DMS53 treated with DMSO at 0.1 percent for 48 hours (cell line): ENCODE results near the gene FANK1.

Source experiments
- DNase-seq: peaks from one replicate; lab custom pipeline; 2025; ENCODE audit not compliant: unreplicated experiment; lab: John Stamatoyannopoulos, UW

Gene FANK1

GRCh38 chr10:125984865-125985495 is 88.6 kb downstream of the FANK1 start:
- no peak for DNase-seq

GRCh38 chr10:125985557-125986240 is 89.3 kb downstream of the FANK1 start:
- no peak for DNase-seq

GRCh38 chr10:125989791-125990190 is 93.4 kb downstream of the FANK1 start:
- no peak for DNase-seq

GRCh38 chr10:125990974-125991373 is 94.6 kb downstream of the FANK1 start:
- no peak for DNase-seq

DNA sequence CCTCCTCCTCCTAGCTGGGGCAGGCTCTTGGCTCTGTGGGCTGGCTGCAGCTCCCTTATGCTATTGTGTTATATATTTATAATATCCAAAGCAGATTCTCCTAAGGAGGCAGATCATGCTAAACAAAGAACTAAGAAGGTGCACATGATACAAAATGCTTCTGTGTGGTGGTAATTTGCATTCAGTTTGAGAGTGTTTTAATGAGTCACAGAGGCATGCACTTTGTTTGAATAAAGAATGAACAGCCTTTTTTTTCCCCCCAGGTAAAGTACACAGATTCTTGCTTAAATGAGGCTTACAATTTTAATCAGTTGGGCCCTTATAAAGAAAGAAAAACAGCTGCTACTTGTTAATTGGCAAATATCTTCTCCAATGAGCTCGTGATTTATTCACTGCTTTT is 95.0 kb downstream of the FANK1 start:
- DNase-seq = no peak

DNA sequence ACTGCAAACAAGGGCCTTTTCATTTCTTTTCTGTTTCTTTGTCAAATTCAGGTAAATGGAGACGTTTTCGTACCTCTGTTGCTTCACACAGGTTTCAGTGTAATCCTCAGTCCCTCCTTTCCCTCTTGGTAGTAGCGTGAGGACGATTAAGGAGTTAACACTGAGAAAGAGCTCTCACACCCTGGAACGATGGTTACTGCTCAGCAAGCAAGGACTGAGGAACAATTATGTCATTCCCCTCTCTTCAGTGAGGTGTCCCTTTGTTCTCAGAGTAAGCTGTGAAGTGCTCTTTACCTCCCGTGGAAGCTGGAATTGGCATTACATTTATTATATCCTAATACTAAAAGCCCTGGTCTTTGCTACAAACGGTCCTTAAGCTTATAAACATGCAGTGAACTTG is 95.9 kb downstream of the FANK1 start:
- no peak for DNase-seq

- no peak for DNase-seq
Observed at GRCh38 chr10:125994601-125995000, 98.2 kb downstream of the FANK1 start.

DNA sequence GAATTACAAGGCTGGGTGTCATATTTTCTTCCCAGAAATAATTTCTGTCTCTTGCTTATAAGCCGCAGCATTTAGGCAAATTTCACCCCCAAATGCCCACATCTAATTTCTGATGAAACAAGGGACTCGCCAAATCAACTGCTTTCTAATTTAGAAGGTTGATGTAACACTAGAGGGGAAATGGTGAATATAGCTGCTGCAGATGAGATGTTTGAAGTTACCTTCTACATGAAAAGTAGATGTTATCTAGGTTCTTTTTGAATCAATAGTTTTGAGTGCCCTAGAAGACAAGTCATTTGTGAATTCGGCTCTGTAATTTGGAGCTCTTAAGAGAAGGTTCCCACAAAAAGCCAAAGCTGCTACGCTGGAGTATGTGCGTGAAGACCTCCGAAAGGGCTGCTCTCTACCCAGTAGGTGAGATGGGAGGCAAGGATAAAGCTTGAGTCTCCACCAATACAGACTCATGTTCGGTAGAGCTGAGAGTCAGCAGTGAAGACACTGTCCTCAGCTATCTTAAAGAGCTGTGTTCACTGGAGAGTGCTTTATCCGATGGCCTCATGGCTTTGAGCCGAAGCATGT is 99.5 kb downstream of the FANK1 start:
- DNase-seq = no peak

- no peak for DNase-seq
Observed at GRCh38 chr10:125997586-125997985, 101.2 kb downstream of the FANK1 start.

DNA sequence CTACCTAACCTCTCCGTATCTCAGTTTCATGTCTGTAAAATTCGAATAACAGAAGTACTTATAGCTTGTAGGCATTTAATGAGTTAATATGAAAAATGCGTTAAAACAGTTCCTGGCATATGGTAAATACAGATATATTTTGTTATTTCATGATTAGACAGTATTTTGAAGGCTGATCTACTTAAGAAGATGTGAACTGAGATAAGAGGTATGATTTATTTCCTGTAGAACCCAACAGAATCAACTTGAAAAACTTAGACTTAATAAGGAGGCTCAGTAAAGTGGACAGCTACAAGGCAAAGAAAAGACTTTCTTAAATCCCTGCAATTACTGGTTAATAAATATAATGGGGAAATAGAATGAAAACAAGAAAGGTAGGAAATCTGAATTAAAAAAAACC is 103.3 kb downstream of the FANK1 start:
- no peak for DNase-seq

- DNase-seq = no peak
Observed at GRCh38 chr10:126001576-126001975, 105.2 kb downstream of the FANK1 start.

- no peak for DNase-seq
Observed at GRCh38 chr10:126004752-126005151, 108.4 kb downstream of the FANK1 start.

DNA sequence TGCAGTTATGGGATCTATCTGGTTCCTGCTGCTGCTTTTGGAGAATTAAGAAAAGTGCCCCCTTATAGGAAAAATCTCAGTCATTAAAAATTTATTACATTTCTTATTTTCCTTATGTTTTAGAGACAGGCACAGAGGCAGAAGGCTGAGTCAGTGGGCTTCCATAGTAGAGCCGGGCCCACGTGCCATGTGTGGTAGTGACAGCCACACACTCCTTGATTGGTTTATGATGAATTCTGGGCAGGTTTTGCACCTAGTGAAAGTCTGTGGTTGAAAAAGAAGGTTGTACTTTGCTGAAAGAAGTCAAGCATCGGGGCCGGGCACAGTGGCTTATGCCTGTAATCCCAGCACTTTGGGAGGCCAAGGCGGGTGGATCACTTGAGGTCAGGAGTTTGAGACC is 109.9 kb downstream of the FANK1 start:
- no peak for DNase-seq

DNA sequence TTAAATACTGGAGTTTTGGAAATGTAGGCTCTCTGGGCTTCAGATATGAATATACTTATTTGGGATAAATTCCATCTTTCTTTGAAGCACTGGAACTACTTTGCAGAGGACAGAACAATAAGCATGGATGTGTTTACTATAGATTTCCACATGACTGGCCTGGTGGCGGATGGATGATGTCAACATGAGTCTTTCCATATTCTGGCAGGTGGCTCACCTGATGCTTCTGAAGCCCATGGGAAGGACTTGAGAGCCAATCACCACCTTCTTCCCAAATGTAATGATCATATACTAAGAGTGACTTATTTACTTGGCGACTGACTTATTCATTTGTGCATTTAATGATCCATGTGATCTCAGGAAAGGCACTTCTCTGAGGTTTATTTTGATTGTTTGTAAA is 110.5 kb downstream of the FANK1 start:
- DNase-seq = peak; percentile 49

DNA sequence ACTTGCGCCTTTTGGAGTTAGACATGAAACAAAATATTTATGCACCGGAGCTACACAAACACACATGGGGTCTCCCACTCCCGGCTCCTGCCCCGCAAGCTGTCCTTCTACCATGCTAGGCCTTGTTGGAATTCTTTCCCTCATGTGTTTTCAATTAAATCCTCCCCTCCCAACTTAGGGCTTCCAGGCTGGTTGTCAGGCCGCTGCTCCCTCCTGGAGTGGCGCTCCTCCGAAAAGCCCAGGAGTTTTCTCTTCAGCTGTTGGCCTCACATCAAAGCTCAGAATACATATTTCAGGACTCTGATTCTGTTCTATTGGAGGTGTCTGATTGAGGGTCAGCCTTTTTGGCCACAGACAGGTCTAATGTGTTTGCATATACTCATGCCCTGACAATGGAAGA is 113.3 kb downstream of the FANK1 start:
- no peak for DNase-seq

DNA sequence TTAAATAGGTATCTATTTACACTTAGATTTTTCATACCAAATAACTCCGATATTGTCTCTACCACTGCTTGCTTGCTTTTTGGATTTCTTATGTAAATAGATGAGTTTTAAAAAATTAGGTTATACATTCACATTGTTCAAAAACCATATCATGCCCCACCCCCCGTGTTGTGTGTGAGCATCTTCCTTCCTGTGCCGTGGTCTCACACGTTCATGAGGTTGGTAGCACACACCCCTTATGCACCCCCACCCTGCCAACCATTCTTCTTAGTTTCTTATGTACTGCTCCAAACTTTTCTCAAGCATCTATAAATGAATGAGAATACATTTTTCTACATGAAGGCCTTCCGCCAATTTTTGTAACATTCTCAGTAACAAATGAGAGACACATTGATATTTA is 115.6 kb downstream of the FANK1 start:
- no peak for DNase-seq

- DNase-seq = peak; percentile 39
Observed at GRCh38 chr10:126012485-126012884, 116.1 kb downstream of the FANK1 start.

- peak; percentile 89 for DNase-seq
Observed at GRCh38 chr10:126013489-126014281, 117.3 kb downstream of the FANK1 start.

DNA sequence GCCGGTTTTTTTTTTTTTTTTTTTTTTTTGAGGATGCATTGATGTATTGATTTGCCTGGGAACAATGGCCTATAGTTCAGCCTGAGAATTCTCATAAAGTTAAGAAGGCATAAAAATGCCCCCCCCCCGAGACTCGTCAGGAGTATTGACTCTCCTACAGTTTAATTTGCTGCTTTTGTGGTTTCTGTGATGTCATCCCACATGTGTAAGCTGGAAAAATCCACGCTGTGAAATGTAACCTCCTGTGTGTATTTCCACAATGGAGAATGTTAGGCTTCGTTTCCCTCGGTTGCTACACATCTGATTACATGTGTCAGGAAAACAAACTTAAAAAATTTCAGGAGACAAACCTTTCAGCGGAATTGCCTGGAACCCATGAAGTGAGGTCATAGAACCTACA is 117.9 kb downstream of the FANK1 start:
- peak; percentile 65 for DNase-seq

GRCh38 chr10:126015413-126015812 is 119.0 kb downstream of the FANK1 start:
- DNase-seq = no peak

DNA sequence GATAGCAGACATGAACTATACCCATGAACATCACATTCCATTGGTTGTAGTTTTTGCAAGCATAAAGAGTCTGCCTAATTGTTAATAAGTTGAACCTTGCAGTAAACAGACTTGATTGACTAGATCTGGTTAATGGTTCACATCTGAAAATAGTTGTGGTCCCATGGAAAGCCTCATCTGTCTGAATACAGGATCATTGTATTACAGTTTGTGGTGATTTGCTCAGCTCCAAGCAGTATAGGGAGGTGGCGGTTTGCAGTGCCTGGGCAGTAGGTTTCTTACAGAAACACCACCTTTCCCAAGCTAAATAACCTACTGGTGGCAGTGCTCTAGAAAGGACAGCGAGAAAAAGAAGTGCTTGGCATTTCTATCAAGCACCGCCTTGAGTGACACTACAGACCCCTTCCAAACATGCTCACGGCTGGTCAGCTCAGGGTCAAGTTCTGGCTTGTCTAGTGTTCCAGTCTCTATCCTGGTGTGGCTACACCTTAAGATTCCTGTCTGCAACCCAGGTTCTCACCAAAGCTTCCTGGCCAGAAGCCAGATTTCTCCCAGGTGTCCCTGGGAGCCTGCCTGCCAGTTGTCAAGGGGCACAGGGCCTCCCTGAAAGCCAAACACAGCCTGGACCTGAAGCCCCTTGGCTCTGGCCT is 119.9 kb downstream of the FANK1 start:
- DNase-seq = no peak
